GM21390 (cell line): ENCODE measurements around the gene FREM1.

Source experiments
- ATAC-seq: cut with Tn5 transposase; IDR thresholded peaks from one replicate; pipeline ENCODE4 v1.9.1; 2021; ENCODE audit not compliant: unreplicated experiment

FREM1 gene

DNA sequence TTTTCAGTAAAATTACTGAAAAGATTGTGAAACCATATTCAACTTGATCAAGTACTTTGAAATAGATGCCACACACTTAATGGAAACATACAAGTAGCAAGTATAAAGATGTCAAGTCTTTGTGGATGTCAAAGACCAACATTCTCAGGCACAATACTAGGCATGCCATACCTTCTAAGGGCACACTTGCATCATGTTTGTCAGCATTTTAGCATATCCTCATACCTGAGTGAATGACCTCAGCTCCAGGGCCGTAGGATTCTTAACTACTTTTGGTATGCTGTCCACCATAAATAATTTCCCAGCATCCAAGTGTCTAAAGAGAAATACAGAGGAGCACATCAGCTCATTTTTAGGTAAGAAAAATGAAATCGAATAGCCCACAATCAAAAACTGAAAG lies 86.4 kb downstream of the FREM1 start:
- no peak for ATAC-seq

DNA sequence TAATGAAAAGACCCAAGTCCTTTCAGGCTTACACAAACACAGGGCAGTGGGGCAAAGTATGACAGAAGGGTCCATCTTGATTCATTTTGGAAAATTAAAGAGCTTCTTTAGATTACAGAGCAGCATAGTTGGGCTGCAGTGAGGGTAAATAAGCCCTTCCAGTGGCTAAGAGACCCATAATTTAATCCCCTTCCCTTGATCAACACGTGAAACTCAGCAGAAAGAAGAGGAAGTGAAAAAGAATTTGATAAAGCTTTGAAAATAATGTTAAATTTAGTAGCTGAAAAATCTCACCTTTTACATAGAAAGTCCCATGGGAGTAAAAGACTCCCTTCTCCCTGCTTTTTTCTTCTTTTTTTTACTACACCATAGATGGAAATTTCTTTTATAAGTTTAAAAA lies 87.6 kb downstream of the FREM1 start:
- ATAC-seq, result no peak

DNA sequence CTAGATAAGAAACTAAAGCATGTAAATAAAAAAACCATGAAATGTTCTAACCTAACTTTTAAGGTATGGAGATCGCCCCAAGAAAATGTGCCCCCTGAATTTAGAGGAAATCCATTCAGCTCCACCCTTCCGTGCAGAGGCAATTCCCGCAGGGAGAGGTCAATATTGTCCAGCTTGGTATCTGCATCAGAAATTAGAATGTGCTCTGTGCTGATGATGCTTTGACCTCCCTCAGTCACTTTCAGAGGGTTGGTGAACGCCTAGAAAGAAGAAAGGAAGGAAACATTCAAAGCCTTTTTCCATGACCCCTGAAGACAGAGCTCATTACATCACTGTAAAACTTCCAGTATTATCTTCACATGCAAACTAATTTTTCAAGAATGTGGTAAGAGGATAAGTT lies 91.0 kb downstream of the FREM1 start:
- ATAC-seq, result no peak

DNA sequence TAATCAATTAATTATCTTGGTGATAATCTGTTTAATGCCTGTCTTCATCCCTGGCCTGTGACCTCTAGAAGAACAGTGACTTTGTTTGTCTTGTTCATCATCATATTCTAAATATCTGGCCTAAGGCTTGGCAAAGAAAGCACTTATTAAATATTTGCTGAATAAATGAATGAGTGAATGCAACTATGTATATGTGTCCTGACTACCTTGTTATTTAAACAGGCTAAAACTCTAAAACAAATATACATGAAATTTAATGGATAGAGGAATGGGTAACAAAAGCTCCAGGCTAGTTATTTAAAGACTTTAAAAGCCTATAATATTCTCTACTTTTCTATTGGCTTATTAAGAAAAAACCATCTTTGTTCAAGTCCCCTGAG lies 96.0 kb downstream of the FREM1 start:
- no peak for ATAC-seq

DNA sequence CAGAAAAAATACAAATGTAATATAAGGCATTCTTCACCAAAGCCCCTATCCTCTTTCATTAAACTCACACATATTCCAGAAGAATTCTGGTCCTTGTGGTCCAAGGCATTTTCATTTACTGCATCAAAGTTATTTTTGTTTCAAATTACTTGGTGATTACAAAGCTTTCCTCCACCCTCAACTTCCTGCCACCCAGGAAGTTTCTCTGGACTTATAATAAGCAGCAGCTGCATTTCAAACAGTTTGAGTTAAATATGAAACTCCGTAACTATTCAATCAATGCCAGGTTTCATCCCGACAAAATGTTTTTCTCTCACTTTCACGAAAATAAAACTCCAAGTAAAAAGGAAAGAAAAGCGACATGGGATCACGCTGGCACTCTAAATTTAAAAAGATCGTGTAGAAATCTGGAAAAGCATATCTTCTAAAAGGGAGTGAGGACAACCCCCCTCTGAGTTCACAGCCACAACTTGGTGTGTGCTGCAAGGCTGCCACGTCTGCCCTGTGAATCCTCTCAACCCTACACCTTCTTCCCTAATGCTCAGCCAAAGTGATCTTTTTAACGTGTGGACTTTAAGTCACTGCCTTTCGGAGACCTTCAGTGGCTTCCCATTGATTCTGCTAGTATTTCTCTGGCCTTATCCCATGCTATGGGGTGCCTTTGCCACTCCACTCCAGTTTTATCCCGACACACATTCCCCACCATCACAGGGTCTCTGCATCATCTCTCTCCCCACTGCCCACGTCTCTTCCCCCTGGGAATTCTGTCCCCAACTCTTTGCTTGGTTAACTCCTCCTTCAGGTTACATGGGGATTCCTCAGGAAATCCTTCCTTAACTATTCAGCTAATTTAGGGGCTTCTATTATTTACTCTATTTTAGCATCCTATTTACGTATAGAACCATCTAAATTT lies 96.6 kb downstream of the FREM1 start:
- no peak for ATAC-seq

DNA sequence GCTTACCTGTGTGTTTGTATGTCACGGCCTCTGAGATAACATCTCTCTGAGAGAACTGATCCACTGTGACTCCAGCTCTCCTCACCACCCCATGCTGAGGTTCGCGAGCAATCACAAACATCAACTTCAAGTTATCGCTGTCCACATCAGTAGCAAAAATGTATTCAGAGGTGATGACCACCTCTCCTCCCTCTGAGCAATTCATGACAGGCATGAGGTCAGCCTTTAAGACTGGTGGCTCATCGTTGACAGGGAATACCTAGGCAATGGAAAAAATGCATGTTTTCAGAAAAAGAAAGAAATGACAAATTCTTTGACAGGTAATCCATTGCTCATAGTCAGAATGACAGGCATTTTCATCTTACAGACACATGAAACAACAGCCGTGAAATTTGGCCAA lies 97.4 kb downstream of the FREM1 start:
- ATAC-seq, result no peak

DNA sequence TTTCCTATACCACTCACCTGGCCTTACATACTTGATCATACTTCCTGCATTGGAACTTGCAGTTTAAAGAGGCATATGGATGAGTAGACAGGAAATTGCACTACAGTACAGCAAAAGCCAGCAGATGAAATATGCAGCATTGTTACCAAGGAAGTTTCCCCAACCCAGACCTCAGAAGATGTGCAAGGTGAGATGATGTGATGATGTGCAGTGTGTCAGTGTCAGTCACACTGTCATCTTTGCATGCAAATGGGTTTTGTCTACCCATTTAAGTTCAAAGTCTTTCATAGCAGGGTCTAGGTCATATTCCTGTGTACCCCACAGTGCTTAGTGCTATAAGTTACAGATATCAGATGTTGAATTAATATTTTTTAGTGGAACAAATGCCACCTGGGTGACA lies 98.4 kb downstream of the FREM1 start:
- ATAC-seq, result no peak

DNA sequence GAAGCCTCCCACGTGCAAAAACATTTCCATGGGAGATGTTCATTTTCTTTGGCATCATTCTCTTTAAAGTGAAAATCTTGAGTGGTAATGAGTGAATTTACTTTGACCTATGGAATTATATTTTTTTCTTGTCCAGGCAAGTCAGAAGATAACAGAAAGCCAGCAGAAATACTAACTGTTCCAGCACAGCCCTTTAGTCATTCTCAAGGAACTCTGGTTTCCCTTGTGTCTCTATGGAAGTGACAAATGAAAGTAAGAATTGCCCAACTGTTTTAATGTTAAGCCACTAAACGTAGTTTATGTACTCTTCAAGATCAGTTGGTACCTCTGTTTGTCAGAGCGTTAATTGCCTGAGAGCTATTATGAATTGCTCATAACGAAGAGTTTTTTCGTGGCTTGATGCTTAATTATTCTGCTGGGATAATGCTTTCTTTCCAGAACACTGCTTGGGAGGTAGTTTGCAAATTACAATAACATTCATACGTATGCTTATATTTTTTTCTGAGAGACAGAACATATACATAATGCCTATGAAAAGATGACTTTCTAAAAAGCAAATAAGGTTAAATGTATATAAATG lies 103.2 kb downstream of the FREM1 start:
- no peak for ATAC-seq

DNA sequence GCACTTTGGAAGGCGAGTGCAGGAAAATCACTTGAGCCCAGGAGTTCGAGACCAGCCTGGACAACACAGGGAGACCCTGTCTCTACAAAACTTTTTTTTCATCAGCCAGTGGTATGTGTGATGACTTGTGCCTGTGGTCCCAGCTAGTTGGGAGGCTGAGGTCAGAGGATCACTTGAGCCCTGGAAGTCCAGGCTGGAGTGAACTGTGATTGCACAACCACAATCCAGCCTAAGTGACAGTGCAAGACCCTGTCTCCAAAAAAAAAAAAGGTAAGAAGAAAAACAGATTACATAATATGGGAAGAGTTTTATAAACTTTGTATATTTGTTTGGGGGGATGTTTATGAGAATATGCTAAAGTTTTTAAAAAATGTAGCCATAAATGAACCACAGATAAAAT lies 111.2 kb downstream of the FREM1 start:
- ATAC-seq, result no peak

DNA sequence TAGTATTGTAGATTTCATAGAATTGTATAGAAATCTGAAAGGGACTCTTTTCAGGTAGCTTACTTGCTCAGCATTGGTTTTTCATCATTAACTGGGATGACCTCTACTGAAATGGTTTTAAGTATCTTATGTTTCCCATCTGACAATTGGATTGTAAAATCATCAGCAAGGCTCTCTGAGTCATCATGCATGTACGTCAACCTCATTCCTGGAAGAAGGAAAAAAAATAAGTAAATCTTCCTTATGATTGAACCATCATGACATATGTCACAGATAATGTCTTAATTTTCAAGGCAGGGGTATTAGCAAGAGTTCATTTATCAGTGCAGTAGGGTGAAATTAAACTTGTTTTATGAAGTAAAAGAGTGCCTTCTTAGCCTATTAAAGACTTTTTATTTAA lies 112.8 kb downstream of the FREM1 start:
- no peak for ATAC-seq

DNA sequence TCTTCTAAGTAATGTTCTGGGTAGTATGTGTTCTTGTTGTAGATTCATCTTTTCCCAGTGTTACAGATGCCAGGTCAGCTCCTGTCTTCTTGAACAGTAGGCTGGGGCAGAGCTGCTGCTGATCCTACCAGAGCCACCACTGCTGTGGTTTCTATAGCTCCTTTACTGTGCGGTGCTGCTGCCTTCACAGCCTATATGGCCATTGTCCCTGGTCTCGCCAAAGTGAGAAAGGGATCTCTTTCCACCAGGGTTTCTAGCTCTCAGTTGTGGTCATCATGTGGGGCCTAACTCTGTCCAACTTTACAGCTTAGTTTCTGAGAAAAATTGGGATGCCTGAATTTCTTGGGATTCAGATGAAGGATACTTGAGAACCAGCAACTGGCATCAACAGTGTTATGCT lies 116.8 kb downstream of the FREM1 start:
- ATAC-seq, result no peak

DNA sequence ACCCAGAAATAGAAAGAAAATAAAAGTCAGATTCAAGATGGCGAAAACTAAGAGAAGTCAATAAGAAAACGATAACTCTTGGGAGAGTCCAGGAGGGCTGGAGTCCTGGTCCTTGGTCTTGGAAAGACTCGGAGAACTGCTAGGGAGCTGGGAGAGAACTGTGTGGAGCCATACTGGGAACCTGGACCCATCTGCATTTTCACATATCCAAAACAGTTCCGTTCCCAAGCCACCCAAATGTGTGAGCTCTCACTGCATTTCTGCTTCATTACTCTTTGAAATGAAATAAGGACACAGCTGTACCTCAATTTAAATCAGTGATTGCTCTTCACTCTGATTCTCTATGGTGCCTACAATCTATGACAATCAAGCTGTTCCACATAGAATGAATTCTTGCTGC lies 119.6 kb downstream of the FREM1 start:
- no peak for ATAC-seq

DNA sequence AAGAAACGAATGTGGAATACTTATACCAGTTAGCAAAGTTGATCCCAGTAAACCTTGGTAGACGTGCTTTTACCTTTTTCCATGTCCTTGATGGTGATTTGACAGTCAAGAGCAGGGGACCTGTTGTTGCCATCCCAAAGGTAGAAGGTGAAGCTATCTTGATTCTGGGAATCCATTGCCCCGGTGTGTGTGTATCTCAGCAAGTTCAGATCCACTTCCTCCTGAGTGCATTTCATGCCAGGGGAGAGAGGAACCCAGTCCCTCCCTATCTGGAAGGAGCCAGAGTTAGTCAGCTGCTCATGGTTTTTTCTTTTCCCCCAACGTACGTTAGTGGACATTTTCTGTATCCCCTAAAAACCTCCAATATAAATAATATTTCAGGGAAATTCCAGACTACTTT lies 121.4 kb downstream of the FREM1 start:
- no peak for ATAC-seq

DNA sequence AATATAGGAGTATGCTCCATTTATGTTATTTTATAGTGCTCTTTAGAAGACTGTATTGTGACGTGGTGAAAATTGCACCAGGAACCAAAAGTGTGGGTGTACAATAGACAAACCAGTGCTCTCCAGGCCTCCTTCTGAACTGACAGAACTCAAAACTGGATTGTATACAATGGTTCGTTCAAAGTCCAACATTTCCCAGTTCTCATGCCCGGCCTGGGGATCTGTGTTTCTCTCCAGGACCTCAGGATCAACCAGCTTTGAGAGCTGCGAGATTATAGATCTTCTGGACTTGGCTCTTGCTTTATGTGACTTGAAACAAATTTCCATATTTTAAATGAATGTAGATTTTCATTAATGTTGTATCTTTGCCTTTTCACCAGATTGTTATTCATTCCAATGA lies 126.9 kb downstream of the FREM1 start:
- no peak for ATAC-seq

DNA sequence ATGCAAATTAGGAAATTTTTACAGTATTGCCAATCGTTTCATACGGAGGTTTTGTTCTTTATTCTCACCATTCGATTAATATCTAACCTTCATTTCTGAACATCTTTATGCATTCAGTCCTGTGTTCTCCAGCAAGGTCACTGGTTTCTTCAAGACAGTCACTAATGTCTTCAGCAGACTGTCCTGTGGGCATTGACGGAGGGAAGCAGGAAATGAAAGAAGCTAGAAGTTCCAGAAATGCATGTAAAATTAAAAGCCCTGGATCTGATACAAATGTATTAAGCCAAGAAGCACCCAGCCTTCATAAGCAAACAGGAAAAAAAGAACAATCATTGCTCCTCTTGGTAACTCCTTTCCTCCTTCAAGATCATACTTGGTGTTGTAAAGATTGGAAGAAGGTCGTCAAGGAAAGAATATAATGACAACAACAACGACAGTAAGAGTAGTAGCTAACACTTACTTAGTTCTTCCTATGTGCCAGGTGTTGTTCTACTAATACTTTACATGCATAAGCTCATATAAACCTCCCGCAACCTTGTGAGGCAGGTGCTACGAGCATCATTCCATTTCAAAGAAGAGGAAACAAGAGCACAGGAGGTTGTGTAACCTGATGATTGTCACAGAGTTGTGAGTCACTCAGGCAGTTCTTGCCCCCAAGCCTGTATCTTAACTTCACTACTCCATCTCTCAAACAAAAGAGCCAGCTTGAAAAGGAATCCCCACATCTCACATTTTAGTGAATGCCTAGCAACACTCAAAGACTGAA lies 127.8 kb downstream of the FREM1 start:
- no peak for ATAC-seq

DNA sequence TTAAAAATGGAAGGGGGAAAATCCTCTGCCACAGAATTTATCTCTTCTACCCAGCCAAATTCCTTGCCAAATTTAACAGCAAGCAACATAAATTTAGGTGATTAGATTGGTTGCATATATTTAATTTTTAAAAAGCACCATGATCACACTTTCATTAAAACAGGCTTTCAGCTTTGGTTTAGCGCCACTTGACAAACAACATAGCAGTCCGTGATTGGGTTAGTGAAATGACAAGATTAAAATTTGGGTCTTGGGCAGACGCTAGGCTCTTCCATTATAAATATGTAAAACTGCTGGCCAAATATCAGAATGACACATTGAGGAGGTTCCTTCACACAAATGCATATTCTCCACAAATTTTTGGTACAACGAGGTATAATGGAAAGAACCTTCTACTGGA lies 129.5 kb downstream of the FREM1 start:
- ATAC-seq, result no peak

DNA sequence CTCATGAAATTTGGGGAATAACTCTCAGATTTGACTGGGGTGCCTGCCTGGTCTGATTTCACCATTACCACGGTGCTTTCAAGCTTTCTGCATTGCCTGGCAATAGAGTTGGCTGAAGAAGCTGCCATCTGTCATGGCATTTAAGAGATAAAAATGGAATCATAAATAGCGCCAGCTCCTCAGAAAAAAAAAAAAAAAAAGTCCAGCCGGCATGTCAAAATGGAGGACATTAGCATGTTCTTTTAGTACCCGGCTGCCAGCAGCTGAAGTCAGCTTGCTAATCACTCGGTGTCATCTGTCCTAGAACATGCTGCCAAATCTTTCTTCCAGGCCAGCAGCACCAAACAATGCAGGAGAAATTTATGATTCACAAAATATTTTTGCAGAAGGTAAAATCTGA lies 130.0 kb downstream of the FREM1 start:
- no peak for ATAC-seq

DNA sequence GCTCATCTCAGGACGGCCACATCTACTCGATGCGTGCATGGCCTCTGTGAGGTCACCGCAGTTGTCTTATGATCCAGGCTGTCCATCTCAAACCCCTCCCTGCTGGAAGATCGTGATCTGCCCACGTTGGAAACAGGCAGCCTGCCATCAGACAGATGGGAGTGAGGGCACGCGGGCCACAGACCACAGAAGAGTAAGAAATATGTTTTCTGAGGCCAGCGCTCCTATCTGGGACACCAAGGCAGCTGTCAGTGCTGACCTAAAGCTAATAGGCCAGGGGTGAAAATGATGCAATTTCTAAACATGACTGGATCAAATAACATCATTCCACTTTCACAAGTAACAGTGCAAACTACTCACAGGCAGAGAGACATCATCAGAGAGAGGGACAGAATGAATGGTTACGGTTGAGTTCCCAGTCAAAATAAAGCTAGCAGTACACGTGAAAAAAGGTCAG lies 130.6 kb downstream of the FREM1 start:
- ATAC-seq, result no peak

DNA sequence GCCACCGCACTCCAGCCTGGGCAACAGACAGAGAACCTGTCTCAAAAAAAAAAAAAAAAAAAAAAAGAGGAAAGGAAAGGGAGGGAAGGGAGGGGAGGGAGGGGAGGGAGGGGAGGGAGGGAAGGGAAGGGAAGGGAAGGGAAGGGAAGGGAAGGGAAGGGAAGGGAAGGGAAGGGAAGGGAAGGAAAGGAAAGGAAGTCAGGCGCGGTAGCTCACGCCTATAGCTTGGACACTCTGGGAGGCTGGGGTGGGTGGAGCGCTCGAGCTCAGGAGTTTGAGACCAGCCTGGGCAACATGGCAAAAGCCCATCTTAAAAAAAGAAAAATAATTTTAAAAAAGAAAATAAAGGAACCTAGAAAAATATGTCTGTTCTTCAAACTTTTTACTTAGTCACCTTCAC lies 131.7 kb downstream of the FREM1 start:
- no peak for ATAC-seq

DNA sequence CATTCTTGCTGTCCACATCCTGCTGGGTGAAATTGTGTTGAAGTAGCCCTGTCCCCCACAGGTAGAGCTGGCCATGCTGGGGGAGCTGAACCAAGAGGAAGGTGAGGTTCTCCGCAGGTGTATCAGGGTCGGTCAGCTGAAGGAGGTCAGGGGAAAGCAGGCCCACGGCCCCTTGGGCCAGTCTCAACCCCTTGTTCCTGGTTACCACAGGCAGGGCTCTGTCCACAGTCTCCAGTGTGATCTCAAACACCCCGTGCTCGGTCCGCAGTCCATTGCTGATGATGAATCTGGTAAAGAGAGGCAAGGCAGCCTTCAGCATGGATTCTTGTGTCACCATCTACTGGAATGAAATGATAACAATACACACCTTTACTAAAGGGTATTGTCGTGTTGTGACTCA lies 134.3 kb downstream of the FREM1 start:
- ATAC-seq, result no peak

DNA sequence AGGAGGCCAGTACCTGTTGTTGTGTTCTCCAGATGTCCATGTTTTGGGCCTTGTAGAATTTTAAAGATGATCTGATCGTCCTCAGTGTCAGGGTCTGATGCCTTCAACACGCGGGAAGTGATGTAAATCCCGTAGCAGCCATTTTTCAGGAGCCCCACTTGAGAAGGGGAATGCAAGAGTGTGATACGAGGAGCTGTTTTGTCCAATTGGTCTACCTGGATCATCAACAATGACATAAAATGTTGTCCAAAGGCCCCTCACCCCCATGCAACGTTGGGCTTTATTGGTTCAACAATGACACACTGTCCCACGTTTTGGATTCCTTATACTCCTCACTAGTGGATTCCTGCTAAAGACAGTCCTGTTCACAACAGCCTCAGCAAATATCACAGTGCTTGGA lies 139.6 kb downstream of the FREM1 start:
- no peak for ATAC-seq

DNA sequence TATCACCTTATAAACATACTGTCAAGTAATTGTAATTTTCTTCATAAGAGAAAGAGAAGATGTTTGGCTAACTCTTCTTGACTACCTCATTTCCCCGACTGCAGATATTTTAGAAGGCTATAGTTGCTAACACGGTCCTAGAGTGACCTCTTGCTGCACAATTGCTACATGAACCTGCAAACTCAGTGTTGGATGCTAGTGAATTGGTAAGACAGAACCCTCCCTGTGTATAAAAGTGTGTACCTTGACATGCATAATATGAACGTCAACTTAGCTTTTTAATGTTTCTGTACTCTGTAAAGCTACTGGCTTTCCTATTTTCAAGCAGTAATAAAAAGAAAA lies 141.0 kb downstream of the FREM1 start:
- ATAC-seq, result no peak
